ENCODE measurements around the gene NHERF1. TPM values are rescaled to one million over a fixed set of nuclear protein-coding genes. Genes with fewer than 3 reads are reported as not detected.

NHERF1 gene
- total and polyA plus RNA-seq, 4 donors = 18.3 to 58.2 (median 28.1) TPM

GRCh38 chr17:74715144-74715543 is 33.3 kb upstream of the NHERF1 start:
- DNase-seq (no peak), ATAC-seq (ENCODE audit: insufficient read depth, low FRiP score) (peak; percentile 68)
- no peak overlapping the region for H3K9ac ChIP-seq (ENCODE audit: insufficient read depth in 1 of 2, low read length in 2 of 2)
- peak overlapping the region in 1 of 2 donors; percentile 3 for H3K27ac ChIP-seq (ENCODE audit: low read depth in 1 of 2, low read length in 1 of 2)
- no peak overlapping the region for H3K4me3 ChIP-seq
- no peaks in the 10 kb centered on the region for H3K36me3 ChIP-seq (ENCODE audit: control insufficient read depth in 4 of 4, insufficient read depth in 4 of 4, low read length in 4 of 4)
- WGBS, 2 donors = 36 to 57% methylated on average over 4 of the region's 4 CpGs
- peaks cover 0 to 4% (median 0%) of the 10 kb centered on the region in 5 donors for H3K4me1 ChIP-seq (ENCODE audit: control insufficient read depth in 5 of 5, insufficient read depth in 5 of 5, low read length in 5 of 5)
- H3K9me3 ChIP-seq (ENCODE audit: control insufficient read depth in 4 of 4, insufficient read depth in 3 of 4, low read length in 3 of 4) = no peaks in the 10 kb centered on the region
- H3K27me3 ChIP-seq (ENCODE audit: control insufficient read depth in 3 of 3, insufficient read depth in 3 of 3, low read length in 2 of 3) = peaks cover 0 to 2% (median 2%) of the 10 kb centered on the region in 3 donors
- TF ChIP-seq CTCF (IDR thresholded peaks at IDR 0.05; ENCODE audit: control extremely low read depth, extremely low read depth) = no peak

DNA sequence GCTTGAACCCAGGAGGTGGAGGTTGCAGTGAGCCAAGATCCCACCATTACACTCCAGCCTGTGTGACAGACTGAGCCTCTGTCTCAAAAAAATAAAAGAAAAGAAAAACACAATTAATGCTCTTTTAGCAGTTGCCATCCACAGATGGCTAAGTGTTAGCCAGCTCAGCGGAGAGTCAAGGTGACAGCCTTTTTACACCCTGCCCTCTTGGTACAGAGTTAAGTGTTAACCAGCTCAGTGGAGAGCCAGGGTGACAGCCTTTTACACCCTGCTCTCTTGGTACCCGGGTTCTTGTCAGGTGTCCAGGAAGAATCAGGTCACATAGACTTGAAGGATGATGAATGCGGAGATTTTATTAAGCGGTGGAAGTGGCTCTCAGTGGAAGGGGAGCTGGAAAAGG is 27.9 kb upstream of the NHERF1 start:
- Histone ChIP-seq H3K4me1 (ENCODE audit: control insufficient read depth in 5 of 5, insufficient read depth in 5 of 5, low read length in 5 of 5) (no peaks in the 10 kb centered on the region), H3K27ac (ENCODE audit: low read depth in 1 of 2, low read length in 1 of 2) (no peak overlapping the region), H3K4me3 (no peak overlapping the region), H3K36me3 (ENCODE audit: control insufficient read depth in 4 of 4, insufficient read depth in 4 of 4, low read length in 4 of 4) (no peaks in the 10 kb centered on the region), H3K9ac (ENCODE audit: insufficient read depth in 1 of 2, low read length in 2 of 2) (no peak overlapping the region), H3K9me3 (ENCODE audit: control insufficient read depth in 4 of 4, insufficient read depth in 3 of 4, low read length in 3 of 4) (peaks cover 0 to 5% (median 0%) of the 10 kb centered on the region in 4 donors), H3K27me3 (ENCODE audit: control insufficient read depth in 3 of 3, insufficient read depth in 3 of 3, low read length in 2 of 3) (peaks cover 0 to 3% (median 0%) of the 10 kb centered on the region in 3 donors)
- no peak for ATAC-seq (ENCODE audit: insufficient read depth, low FRiP score)
- DNase-seq = no peak
- no peak for TF ChIP-seq CTCF (IDR thresholded peaks at IDR 0.05; ENCODE audit: control extremely low read depth, extremely low read depth)
- WGBS, 2 donors = 88 to 95% methylated on average over 4 of the region's 4 CpGs

DNA sequence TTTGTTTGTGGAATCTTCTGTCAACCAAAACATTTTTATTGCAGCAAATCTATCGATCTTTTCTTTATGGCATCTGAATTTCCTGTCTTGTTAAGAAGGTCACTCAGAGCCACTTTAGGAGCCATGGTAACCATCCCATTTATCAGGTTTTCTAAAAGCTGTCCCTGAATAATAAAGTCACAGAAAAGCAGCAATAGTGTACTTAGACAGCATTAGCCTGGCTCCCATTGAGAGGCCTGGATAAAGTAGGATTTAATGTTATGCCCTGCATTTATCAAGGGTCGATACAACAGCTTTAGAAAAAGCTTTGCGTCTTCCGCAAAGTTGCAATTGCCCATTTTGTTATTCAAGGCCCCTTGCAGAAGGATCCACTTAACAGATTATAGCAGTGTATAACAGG is 25.6 kb upstream of the NHERF1 start:
- Histone ChIP-seq H3K36me3 (ENCODE audit: control insufficient read depth in 4 of 4, insufficient read depth in 4 of 4, low read length in 4 of 4) (no peaks in the 10 kb centered on the region), H3K27me3 (ENCODE audit: control insufficient read depth in 3 of 3, insufficient read depth in 3 of 3, low read length in 2 of 3) (peaks cover 0 to 3% (median 0%) of the 10 kb centered on the region in 3 donors), H3K9me3 (ENCODE audit: control insufficient read depth in 4 of 4, insufficient read depth in 3 of 4, low read length in 3 of 4) (peaks cover 0 to 5% (median 0%) of the 10 kb centered on the region in 4 donors), H3K4me1 (ENCODE audit: control insufficient read depth in 5 of 5, insufficient read depth in 5 of 5, low read length in 5 of 5) (no peaks in the 10 kb centered on the region), H3K9ac (ENCODE audit: insufficient read depth in 1 of 2, low read length in 2 of 2) (no peak overlapping the region), H3K27ac (ENCODE audit: low read depth in 1 of 2, low read length in 1 of 2) (no peak overlapping the region), H3K4me3 (no peak overlapping the region)
- 89 to 91% methylated on average over 4 of the region's 4 CpGs for WGBS, 2 donors
- no peak for TF ChIP-seq CTCF (IDR thresholded peaks at IDR 0.05; ENCODE audit: control extremely low read depth, extremely low read depth)
- DNase-seq (no peak), ATAC-seq (ENCODE audit: insufficient read depth, low FRiP score) (no peak)

- H3K27ac ChIP-seq (ENCODE audit: low read depth in 1 of 2, low read length in 1 of 2) = no peak overlapping the region
- H3K4me1 ChIP-seq (ENCODE audit: control insufficient read depth in 5 of 5, insufficient read depth in 5 of 5, low read length in 5 of 5) = no peaks in the 10 kb centered on the region
- H3K27me3 ChIP-seq (ENCODE audit: control insufficient read depth in 3 of 3, insufficient read depth in 3 of 3, low read length in 2 of 3) = peaks cover 0 to 3% (median 0%) of the 10 kb centered on the region in 3 donors
- H3K9me3 ChIP-seq (ENCODE audit: control insufficient read depth in 4 of 4, insufficient read depth in 3 of 4, low read length in 3 of 4) = peaks cover 0 to 5% (median 0%) of the 10 kb centered on the region in 4 donors
- no peak overlapping the region for H3K4me3 ChIP-seq
- H3K9ac ChIP-seq (ENCODE audit: insufficient read depth in 1 of 2, low read length in 2 of 2) = no peak overlapping the region
- WGBS, 2 donors = 61 to 68% methylated on average over 5 of the region's 5 CpGs
- DNase-seq (no peak), ATAC-seq (ENCODE audit: insufficient read depth, low FRiP score) (no peak)
- H3K36me3 ChIP-seq (ENCODE audit: control insufficient read depth in 4 of 4, insufficient read depth in 4 of 4, low read length in 4 of 4) = no peaks in the 10 kb centered on the region
- TF ChIP-seq CTCF (IDR thresholded peaks at IDR 0.05; ENCODE audit: control extremely low read depth, extremely low read depth) = no peak
Measured at GRCh38 chr17:74723891-74724290, 24.5 kb upstream of the NHERF1 start.

All from lung (tissue), 12 donors.